Natural killer cell treated with Interleukin-12 subunit alpha and Interleukin-12 subunit beta and Interleukin-15 and Interleukin-18, amount 100 ng/mL, for 72 hours (primary cell): Measurements from ENCODE around the gene SPAG9. TPM values are rescaled to one million over a fixed set of nuclear protein-coding genes. Genes with fewer than 3 reads are reported as not detected.

Experiments used
- ATAC-seq, 2 donors: fragments of 150-1000 bp; cut with Tn5 transposase in 1 of 2; sonication (Bioruptor Pico), chemical (Tn5 transposase) in 1 of 2; 2 replicates each; pipeline ENCODE4 v1.10.0; 2021
- DNase-seq: peaks from one replicate; pipeline ENCODE4 v3.0.0; 2022; ENCODE audit warnings: low spot score
- H3K27ac Mint-ChIP-seq, 2 donors: 1 replicate in 1 of 2; 2 replicates in 1 of 2; pipeline ENCODE4 v1.8.0; 2022; ENCODE audit warnings: mixed read lengths in 2 of 2, mild to moderate bottlenecking in 1 of 2, moderate library complexity in 1 of 2
- H3K27me3 Mint-ChIP-seq, 2 donors: 1 replicate in 1 of 2; 2 replicates in 1 of 2; pipeline ENCODE4 v1.8.0; 2022; ENCODE audit warnings: mixed read lengths in 2 of 2
- H3K36me3 Mint-ChIP-seq: one replicate; pipeline ENCODE4 v1.8.0; 2022; ENCODE audit warnings: mixed read lengths
- H3K4me1 Mint-ChIP-seq, 2 donors: 1 replicate in 1 of 2; 2 replicates in 1 of 2; pipeline ENCODE4 v1.8.0; 2022; ENCODE audit warnings: low read depth in 2 of 2, mixed read lengths in 2 of 2, mild to moderate bottlenecking in 1 of 2
- H3K4me3 Mint-ChIP-seq: one replicate; pipeline ENCODE4 v1.8.0; 2022; ENCODE audit warnings: mixed read lengths
- H3K9me3 Mint-ChIP-seq: 2 replicates; pipeline ENCODE4 v1.8.0; 2022; ENCODE audit warnings: mixed read lengths
- total RNA-seq, 2 donors: library from RNA; stranded (reverse); gene quantifications; one replicate each; pipeline ENCODE4 v1.2.3, GENCODE V29; 2022

SPAG9 gene
- total RNA-seq, 2 donors from 2014 or later: 49.2 to 87.5 TPM

DNA sequence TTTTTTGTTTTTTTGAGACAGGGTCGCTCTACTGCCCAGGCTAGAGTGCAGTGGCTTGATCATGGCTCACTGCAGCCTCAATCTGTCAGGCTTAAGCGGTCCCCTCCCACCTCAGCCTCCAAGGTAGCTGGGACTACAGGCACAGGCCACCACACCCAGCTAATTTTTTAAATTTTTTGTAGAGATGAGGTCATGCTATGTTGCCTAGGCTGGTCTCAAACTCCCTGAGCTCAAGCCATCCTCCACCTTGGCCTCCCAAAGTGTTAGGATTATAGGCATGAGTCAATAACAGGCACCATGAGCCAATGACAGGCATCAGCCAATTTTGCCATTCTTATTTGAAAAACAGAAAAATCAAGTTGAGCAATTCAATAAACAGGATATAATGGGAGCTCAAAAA is 125.0 kb downstream of the SPAG9 start:
- H3K9me3 Mint-ChIP-seq: no peaks in the 10 kb centered on the region
- H3K27me3 Mint-ChIP-seq: no peaks in the 10 kb centered on the region
- peaks cover 22% of the 10 kb centered on the region for H3K36me3 Mint-ChIP-seq
- no peaks in the 10 kb centered on the region for H3K4me1 Mint-ChIP-seq
- ATAC-seq: no peak
- H3K27ac Mint-ChIP-seq: no peak overlapping the region
- no peak overlapping the region for H3K4me3 Mint-ChIP-seq
- DNase-seq: no peak

GRCh38 chr17:50993544-50993943 is 127.1 kb downstream of the SPAG9 start:
- DNase-seq (no peak), ATAC-seq (no peak)
- Mint-ChIP-seq H3K36me3 (peaks cover 29% of the 10 kb centered on the region), H3K4me3 (no peak overlapping the region), H3K4me1 (no peaks in the 10 kb centered on the region), H3K9me3 (no peaks in the 10 kb centered on the region), H3K27ac (no peak overlapping the region), H3K27me3 (no peaks in the 10 kb centered on the region)

DNA sequence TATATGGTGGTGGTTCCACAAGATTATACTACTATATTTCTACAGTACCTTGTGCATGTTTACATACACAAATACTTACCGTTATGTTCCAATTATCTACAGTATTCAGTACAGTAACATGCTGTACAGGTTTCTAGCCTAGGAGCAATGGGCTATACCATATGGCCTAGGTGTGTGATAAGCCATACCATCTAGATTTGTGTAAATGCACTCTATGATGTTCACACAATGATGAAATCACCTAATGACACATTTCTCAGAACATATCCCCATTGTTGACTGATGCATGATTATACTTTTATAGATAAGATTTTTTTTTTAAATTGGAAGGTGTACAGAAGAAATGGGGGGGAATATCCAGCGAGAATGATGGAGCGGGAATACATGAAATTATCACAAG is 131.5 kb downstream of the SPAG9 start:
- H3K27me3 Mint-ChIP-seq: no peaks in the 10 kb centered on the region
- peaks cover 26% of the 10 kb centered on the region for H3K36me3 Mint-ChIP-seq
- ATAC-seq: no peak
- no peak overlapping the region for H3K27ac Mint-ChIP-seq
- DNase-seq: no peak
- H3K4me3 Mint-ChIP-seq: no peak overlapping the region
- H3K4me1 Mint-ChIP-seq: peaks cover 0 to 4% of the 10 kb centered on the region in 2 donors
- no peaks in the 10 kb centered on the region for H3K9me3 Mint-ChIP-seq

GRCh38 chr17:50988427-50988826 is 132.2 kb downstream of the SPAG9 start:
- Mint-ChIP-seq H3K36me3 (peaks cover 23% of the 10 kb centered on the region), H3K4me1 (peaks cover 0 to 4% of the 10 kb centered on the region in 2 donors)

DNA sequence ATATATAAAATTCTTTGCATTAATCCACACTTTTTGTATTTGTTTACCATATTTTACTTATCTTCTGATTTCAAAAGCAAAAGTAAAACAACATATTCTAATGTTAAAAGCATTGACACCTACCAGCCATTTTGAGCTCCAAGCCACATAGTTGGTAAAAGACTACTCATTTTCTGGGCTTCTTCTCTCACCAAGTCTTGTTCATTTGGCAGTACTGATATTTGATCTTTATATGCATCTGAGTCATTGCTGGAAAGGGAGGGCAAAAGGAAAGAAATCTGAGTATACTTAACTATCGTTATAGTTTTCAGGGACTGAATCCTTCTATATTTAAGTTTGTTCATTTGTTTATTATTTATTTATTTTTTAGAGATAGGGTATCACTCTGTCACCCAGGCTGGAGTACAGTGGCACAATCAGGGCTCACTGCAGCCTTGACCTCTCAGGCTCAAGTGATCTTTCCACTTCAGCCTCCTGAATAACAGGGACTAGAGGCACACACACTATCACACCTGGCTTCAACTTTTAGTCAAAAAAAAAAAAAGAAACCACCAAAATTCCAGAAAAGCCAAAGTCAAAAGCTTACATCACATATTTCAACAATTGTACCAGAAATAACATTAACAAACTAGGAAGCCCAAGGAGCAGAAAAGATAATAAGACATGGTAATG is 133.5 kb downstream of the SPAG9 start:
- ATAC-seq: peak in 1 of 2 donors; percentile 24
- H3K27me3 Mint-ChIP-seq: no peaks in the 10 kb centered on the region
- H3K4me3 Mint-ChIP-seq: no peak overlapping the region
- H3K27ac Mint-ChIP-seq: no peak overlapping the region
- peaks cover 0 to 4% of the 10 kb centered on the region in 2 donors for H3K4me1 Mint-ChIP-seq
- DNase-seq: no peak
- peaks cover 19% of the 10 kb centered on the region for H3K36me3 Mint-ChIP-seq
- H3K9me3 Mint-ChIP-seq: no peaks in the 10 kb centered on the region

More at GRCh38 chr17:50988427-50988826, 132.2 kb downstream of the SPAG9 start:
- H3K27ac Mint-ChIP-seq: no peak overlapping the region
- no peak overlapping the region for H3K4me3 Mint-ChIP-seq
- H3K9me3 Mint-ChIP-seq: no peaks in the 10 kb centered on the region
- DNase-seq (no peak), ATAC-seq (no peak)
- H3K27me3 Mint-ChIP-seq: no peaks in the 10 kb centered on the region

DNA sequence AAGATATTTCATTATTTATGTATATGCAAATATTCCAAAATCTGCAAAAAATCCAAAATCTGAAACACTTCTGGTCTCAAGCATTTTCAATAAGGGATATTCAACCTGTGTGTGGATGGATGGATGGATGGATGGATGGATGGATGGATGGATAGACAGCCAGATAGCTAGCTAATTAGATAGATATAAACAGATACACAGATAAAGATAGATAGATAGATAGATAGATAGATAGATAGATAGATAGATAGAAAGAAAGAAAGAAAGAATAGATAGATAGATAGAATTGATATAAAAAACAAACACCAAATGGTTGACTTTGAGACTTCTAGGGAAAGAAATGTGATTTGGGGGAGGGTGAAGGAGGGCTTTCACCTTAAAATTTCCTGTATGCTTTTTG is 139.4 kb downstream of the SPAG9 start:
- ATAC-seq: no peak
- Mint-ChIP-seq H3K36me3 (peaks cover 17% of the 10 kb centered on the region), H3K27ac (no peak overlapping the region), H3K4me1 (peaks cover 6% of the 10 kb centered on the region in 2 donors), H3K9me3 (no peaks in the 10 kb centered on the region), H3K27me3 (no peaks in the 10 kb centered on the region), H3K4me3 (no peak overlapping the region)
- DNase-seq: no peak

GRCh38 chr17:50979524-50979927 is 141.1 kb downstream of the SPAG9 start:
- ATAC-seq (no peak), DNase-seq (no peak)
- H3K27me3 Mint-ChIP-seq: no peaks in the 10 kb centered on the region
- H3K4me3 Mint-ChIP-seq: no peak overlapping the region
- peaks cover 18% of the 10 kb centered on the region for H3K36me3 Mint-ChIP-seq
- H3K9me3 Mint-ChIP-seq: no peaks in the 10 kb centered on the region
- no peak overlapping the region for H3K27ac Mint-ChIP-seq
- peaks cover 6% of the 10 kb centered on the region in 2 donors for H3K4me1 Mint-ChIP-seq

DNA sequence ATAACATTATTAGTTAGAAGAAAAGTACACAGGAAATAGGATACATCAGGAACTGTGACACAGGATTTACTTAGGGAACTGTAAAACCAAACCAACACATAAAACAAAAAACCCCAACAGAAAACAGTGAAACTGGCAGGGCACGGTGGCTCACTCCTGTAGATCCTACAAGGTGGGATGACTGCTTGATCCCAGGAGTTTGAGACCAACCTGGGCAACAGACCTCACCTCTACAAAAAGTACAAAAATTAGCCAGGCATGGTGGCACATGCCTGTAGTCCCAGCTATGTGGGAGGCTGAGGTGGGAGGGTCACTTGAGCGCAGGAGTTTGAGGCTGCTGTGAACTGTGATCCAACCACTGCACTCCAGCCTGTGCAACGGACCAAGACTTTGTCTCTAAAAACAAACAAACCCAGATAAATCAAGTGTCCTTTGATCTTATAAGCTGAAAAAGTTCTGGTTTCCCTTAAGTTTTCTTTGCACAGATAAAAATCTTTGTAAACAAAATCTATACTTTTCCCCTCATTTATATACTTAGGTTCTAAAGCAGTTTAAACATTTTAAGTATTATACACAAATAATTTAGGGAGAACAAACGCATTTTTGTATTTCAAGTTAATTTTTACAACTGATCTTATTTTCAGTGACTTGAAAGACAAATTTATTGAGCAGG is 143.0 kb downstream of the SPAG9 start:
- DNase-seq: no peak
- H3K27ac Mint-ChIP-seq: peak overlapping the region; percentile 49 to 73
- no peak overlapping the region for H3K4me3 Mint-ChIP-seq
- peaks cover 6 to 10% of the 10 kb centered on the region in 2 donors for H3K4me1 Mint-ChIP-seq
- no peaks in the 10 kb centered on the region for H3K9me3 Mint-ChIP-seq
- H3K36me3 Mint-ChIP-seq: peaks cover 24% of the 10 kb centered on the region
- ATAC-seq: no peak
- H3K27me3 Mint-ChIP-seq: no peaks in the 10 kb centered on the region

GRCh38 chr17:50976951-50977472 is 143.7 kb downstream of the SPAG9 start:
- ATAC-seq (no peak), DNase-seq (no peak)
- peak overlapping the region; percentile 49 to 73 for H3K27ac Mint-ChIP-seq
- H3K4me3 Mint-ChIP-seq: no peak overlapping the region
- no peaks in the 10 kb centered on the region for H3K27me3 Mint-ChIP-seq
- peaks cover 6 to 10% of the 10 kb centered on the region in 2 donors for H3K4me1 Mint-ChIP-seq
- no peaks in the 10 kb centered on the region for H3K9me3 Mint-ChIP-seq
- H3K36me3 Mint-ChIP-seq: peaks cover 25% of the 10 kb centered on the region

- DNase-seq: no peak
- Mint-ChIP-seq H3K4me1 (peaks cover 6 to 10% of the 10 kb centered on the region in 2 donors), H3K27ac (no peak overlapping the region), H3K9me3 (no peaks in the 10 kb centered on the region), H3K4me3 (no peak overlapping the region), H3K27me3 (no peaks in the 10 kb centered on the region), H3K36me3 (peaks cover 25% of the 10 kb centered on the region)
- ATAC-seq: peak in 1 of 2 donors; percentile 62
Observed at GRCh38 chr17:50973557-50974494, 146.8 kb downstream of the SPAG9 start.

- Mint-ChIP-seq H3K4me3 (no peak overlapping the region), H3K27me3 (no peaks in the 10 kb centered on the region), H3K4me1 (peaks cover 3 to 10% of the 10 kb centered on the region in 2 donors), H3K9me3 (no peaks in the 10 kb centered on the region), H3K36me3 (peaks cover 16% of the 10 kb centered on the region), H3K27ac (no peak overlapping the region)
- no peak for DNase-seq
- no peak for ATAC-seq
Observed at GRCh38 chr17:50972577-50972976, 148.1 kb downstream of the SPAG9 start.

DNA sequence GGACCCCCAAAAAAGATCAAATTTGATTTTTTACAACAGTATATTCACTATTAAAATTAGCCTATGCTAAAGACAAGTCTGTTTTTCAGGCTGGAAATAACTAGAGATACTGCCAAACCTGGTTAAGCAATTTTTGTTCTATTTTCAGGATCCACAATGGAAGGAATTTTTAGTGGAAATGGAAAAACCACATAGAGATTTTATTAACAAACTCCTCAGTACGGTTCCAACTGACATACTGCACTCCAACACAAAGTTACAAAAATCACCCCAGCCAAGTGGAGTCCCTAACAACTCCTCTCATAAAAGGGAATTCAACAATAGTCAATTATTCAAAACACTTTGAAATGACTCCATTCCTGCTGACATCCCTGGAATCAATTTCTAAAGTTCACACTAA is 152.9 kb downstream of the SPAG9 start:
- peaks cover 0 to 11% of the 10 kb centered on the region in 2 donors for H3K4me1 Mint-ChIP-seq
- no peak overlapping the region for H3K4me3 Mint-ChIP-seq
- DNase-seq (no peak), ATAC-seq (no peak)
- H3K9me3 Mint-ChIP-seq: no peaks in the 10 kb centered on the region
- H3K27me3 Mint-ChIP-seq: no peaks in the 10 kb centered on the region
- peaks cover 9% of the 10 kb centered on the region for H3K36me3 Mint-ChIP-seq
- no peak overlapping the region for H3K27ac Mint-ChIP-seq

DNA sequence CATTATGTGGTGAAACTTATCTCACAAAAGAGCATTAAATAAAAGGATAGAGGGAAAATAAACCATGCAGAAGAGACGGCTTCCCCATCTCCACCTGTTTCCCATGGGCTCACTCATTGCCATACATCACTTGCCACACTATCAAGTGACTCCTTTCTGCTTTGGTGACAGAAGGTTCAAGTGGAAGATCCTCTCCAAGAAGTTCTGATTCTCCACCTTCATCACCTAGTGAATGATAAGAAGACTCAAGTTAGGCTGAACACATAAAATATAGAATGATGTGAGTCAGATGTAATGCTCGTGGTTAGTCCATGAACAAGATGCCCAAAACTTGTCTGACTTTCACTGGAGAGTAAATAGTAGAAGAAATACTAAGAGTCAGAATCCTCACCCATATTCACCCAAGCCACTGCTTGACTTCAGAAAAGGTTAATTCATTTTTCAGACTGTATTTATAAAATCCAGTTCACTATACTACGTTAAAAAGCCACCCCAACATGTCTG is 154.5 kb downstream of the SPAG9 start:
- ATAC-seq (peak in 1 of 2 donors; percentile 62), DNase-seq (no peak)
- Mint-ChIP-seq H3K36me3 (peaks cover 6% of the 10 kb centered on the region), H3K9me3 (no peaks in the 10 kb centered on the region), H3K4me1 (peaks cover 0 to 11% of the 10 kb centered on the region in 2 donors), H3K27me3 (no peaks in the 10 kb centered on the region), H3K27ac (no peak overlapping the region), H3K4me3 (no peak overlapping the region)
